ENCODE measurements around the gene SRRT. TPM values are rescaled to one million over a fixed set of nuclear protein-coding genes. Genes with fewer than 3 reads are reported as not detected.
"Not testable (repeated sequence)": the region's sequence is repeated elsewhere in the genome, so short reads cannot be mapped to it uniquely, and the experiment has no call there.

The SRRT gene
- total and polyA plus RNA-seq, 7 donors = 31.8 to 106 (median 45.6) TPM

- 86 to 91% methylated on average over 8 of the region's 8 CpGs for WGBS, 2 donors
- TF ChIP-seq POLR2AphosphoS5 (IDR thresholded peaks at IDR 0.05) = no peak
- TF ChIP-seq, protein P1, sequence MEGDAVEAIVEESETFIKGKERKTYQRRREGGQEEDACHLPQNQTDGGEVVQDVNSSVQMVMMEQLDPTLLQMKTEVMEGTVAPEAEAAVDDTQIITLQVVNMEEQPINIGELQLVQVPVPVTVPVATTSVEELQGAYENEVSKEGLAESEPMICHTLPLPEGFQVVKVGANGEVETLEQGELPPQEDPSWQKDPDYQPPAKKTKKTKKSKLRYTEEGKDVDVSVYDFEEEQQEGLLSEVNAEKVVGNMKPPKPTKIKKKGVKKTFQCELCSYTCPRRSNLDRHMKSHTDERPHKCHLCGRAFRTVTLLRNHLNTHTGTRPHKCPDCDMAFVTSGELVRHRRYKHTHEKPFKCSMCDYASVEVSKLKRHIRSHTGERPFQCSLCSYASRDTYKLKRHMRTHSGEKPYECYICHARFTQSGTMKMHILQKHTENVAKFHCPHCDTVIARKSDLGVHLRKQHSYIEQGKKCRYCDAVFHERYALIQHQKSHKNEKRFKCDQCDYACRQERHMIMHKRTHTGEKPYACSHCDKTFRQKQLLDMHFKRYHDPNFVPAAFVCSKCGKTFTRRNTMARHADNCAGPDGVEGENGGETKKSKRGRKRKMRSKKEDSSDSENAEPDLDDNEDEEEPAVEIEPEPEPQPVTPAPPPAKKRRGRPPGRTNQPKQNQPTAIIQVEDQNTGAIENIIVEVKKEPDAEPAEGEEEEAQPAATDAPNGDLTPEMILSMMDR (IDR thresholded peaks at IDR 0.05) = no peak
- TF ChIP-seq POLR2A (IDR thresholded peaks at IDR 0.05) = no peak
- TF ChIP-seq EP300 (IDR thresholded peaks at IDR 0.05) = no peak
- no peak overlapping the region for H3K4me3 ChIP-seq
Measured at GRCh38 chr7:100914879-100915447, 40.1 kb downstream of the SRRT start.

DNA sequence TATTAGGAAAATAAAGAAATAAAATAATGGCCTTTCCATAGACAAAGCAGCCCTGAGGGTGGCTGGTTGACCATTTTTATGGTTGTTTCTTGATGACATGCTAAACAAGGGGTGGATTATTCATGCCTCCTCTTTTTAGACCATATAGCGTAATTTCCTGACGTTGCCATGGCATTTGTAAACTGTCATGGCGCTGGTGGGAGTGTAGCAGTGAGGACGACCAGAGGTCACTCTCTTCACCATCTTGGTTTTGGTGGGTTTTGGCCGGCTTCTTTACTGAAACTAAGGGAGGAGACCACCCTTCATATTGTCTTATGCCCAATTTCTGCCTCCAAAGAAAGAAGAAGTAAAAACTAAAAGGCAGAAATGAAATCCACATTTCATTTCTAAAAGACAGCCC lies 44.4 kb downstream of the SRRT start:
- H3K9me3 ChIP-seq; DNase-seq; H3K36me3 ChIP-seq; H3K27ac ChIP-seq; H3K4me3 ChIP-seq; intact Hi-C loops (cut with DNase I); H3K4me1 ChIP-seq; H3K27me3 ChIP-seq: not testable (repeated sequence)
- 91 to 94% methylated on average over 5 of the region's 5 CpGs for WGBS, 2 donors

More at GRCh38 chr7:100914879-100915447, 40.1 kb downstream of the SRRT start:
- intact Hi-C loops (cut with DNase I) = no loop called here
- no peaks in the 10 kb centered on the region for H3K9me3 ChIP-seq
- DNase-seq = no peak
- no peaks in the 10 kb centered on the region for H3K36me3 ChIP-seq
- H3K4me1 ChIP-seq = no peaks in the 10 kb centered on the region
- no peak overlapping the region for H3K27ac ChIP-seq
- peaks cover 0 to 10% (median 5%) of the 10 kb centered on the region in 3 donors for H3K27me3 ChIP-seq

DNA sequence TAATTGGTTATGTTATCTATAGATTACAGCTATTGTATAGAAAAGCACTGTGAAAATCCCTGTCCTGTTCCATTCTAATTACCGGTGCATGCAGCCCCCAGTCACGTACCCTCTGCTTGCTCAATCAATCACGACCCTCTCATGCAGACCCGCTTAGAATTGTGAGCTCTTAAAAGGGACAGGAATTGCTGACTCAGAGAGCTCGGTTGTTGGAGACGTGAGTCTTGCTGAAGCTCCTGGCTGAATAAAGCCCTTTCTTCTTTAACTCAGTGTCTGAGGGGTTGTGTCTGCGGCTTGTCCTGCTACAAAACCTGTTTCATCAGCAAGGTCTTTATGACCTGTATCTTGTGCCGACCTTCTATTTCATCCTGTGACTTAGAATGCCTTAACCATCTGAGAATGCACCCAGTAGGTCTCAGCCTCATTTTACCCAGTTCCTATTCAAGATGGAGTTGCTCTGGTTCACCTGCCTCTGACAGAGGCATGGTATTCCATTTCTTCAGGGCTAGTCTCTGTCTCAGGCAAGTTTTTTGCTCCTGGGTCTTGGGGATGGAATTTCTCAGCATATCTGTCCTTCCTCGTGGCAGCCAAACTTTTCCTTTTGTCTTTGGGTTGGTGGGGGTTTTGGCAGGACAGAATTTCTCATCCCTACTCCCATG lies 45.0 kb downstream of the SRRT start:
- H3K4me1 ChIP-seq; H3K9me3 ChIP-seq; H3K4me3 ChIP-seq; H3K36me3 ChIP-seq; H3K27ac ChIP-seq; DNase-seq; H3K27me3 ChIP-seq; intact Hi-C loops (cut with DNase I): not testable (repeated sequence)
- WGBS, 2 donors = 88 to 89% methylated on average over 9 of the region's 9 CpGs

- Histone ChIP-seq H3K4me1 (no peaks in the 10 kb centered on the region), H3K36me3 (no peaks in the 10 kb centered on the region), H3K4me3 (no peak overlapping the region), H3K27me3 (peaks cover 0 to 6% (median under 1%) of the 10 kb centered on the region in 3 donors), H3K27ac (no peak overlapping the region), H3K9me3 (no peaks in the 10 kb centered on the region)
- intact Hi-C loops (cut with DNase I) = no loop called here
- no peak for DNase-seq
- no peak for TF ChIP-seq POLR2A (IDR thresholded peaks at IDR 0.05)
- no peak for TF ChIP-seq POLR2AphosphoS5 (IDR thresholded peaks at IDR 0.05)
- TF ChIP-seq, protein P1 (IDR thresholded peaks at IDR 0.05) = no peak
- no peak for TF ChIP-seq EP300 (IDR thresholded peaks at IDR 0.05)
Measured at GRCh38 chr7:100921039-100921438, 46.1 kb downstream of the SRRT start.

- H3K4me1 ChIP-seq; H3K27ac ChIP-seq; H3K4me3 ChIP-seq; DNase-seq; H3K36me3 ChIP-seq; H3K9me3 ChIP-seq; H3K27me3 ChIP-seq; intact Hi-C loops (cut with DNase I): not testable (repeated sequence)
- whole genome bisulfite sequencing, 2 donors = 51 to 53% methylated on average over 4 of the region's 4 CpGs
Measured at GRCh38 chr7:100923616-100924015, 48.7 kb downstream of the SRRT start.

GRCh38 chr7:100929808-100930174 lies 54.9 kb downstream of the SRRT start:
- Histone ChIP-seq H3K36me3 (no peaks in the 10 kb centered on the region), H3K4me1 (no peaks in the 10 kb centered on the region), H3K9me3 (peaks cover 0 to 3% (median 0%) of the 10 kb centered on the region in 4 donors), H3K27me3 (no peaks in the 10 kb centered on the region), H3K4me3 (no peak overlapping the region), H3K27ac (no peak overlapping the region)
- 96 to 97% methylated on average over 1 of the region's 1 CpG for WGBS, 2 donors
- TF ChIP-seq POLR2AphosphoS5 (IDR thresholded peaks at IDR 0.05) (no peak), EP300 (IDR thresholded peaks at IDR 0.05) (no peak), POLR2A (IDR thresholded peaks at IDR 0.05) (no peak)
- TF ChIP-seq, protein P1 (IDR thresholded peaks at IDR 0.05) = no peak
- no peak for DNase-seq
- intact Hi-C loops (cut with DNase I) = no loop called here

Measured in sigmoid colon (tissue), 7 donors.